ENCODE results near the gene UBR1.
"Not testable (repeated sequence)": the region's sequence is repeated elsewhere in the genome, so short reads cannot be mapped to it uniquely, and the experiment has no call there.

The UBR1 gene

GRCh38 chr15:43067717-43068461, 37.9 kb downstream of the UBR1 start:
- in situ Hi-C loops (cut with MboI; ENCODE audit: low sequenced_read_pairs): no loop called here

GRCh38 chr15:43056696-43057095, 49.1 kb downstream of the UBR1 start:
- in situ Hi-C loops (cut with MboI; ENCODE audit: low sequenced_read_pairs): no loop called here

- in situ Hi-C loops (cut with MboI; ENCODE audit: low sequenced_read_pairs): no loop called here
These were observed 53.0 kb downstream of the UBR1 start for GRCh38 chr15:43052860-43053259.

- in situ Hi-C loops (cut with MboI; ENCODE audit: low sequenced_read_pairs): no loop called here
These were observed 56.9 kb downstream of the UBR1 start for GRCh38 chr15:43048935-43049334.

GRCh38 chr15:43046484-43046883, 59.4 kb downstream of the UBR1 start:
- in situ Hi-C loops (cut with MboI; ENCODE audit: low sequenced_read_pairs): no loop called here

- in situ Hi-C loops (cut with MboI; ENCODE audit: low sequenced_read_pairs): no loop called here
These were observed 63.0 kb downstream of the UBR1 start for GRCh38 chr15:43042885-43043284.

- in situ Hi-C loops (cut with MboI; ENCODE audit: low sequenced_read_pairs): not testable (repeated sequence)
These were observed 64.8 kb downstream of the UBR1 start for GRCh38 chr15:43041085-43041484.

- in situ Hi-C loops (cut with MboI; ENCODE audit: low sequenced_read_pairs): not testable (repeated sequence)
These were observed 70.6 kb downstream of the UBR1 start for GRCh38 chr15:43035240-43035639.

GRCh38 chr15:43029476-43029875, 76.4 kb downstream of the UBR1 start:
- in situ Hi-C loops (cut with MboI; ENCODE audit: low sequenced_read_pairs): no loop called here

- in situ Hi-C loops (cut with MboI; ENCODE audit: low sequenced_read_pairs): no loop called here
These were observed 80.7 kb downstream of the UBR1 start for GRCh38 chr15:43025150-43025549.

- in situ Hi-C loops (cut with MboI; ENCODE audit: low sequenced_read_pairs): not testable (repeated sequence)
These were observed 91.2 kb downstream of the UBR1 start for GRCh38 chr15:43014671-43015070.

GRCh38 chr15:43009206-43009605, 96.6 kb downstream of the UBR1 start:
- in situ Hi-C loops (cut with MboI; ENCODE audit: low sequenced_read_pairs): no loop called here

GRCh38 chr15:43008150-43008549, 97.7 kb downstream of the UBR1 start:
- in situ Hi-C loops (cut with MboI; ENCODE audit: low sequenced_read_pairs): no loop called here

- in situ Hi-C loops (cut with MboI; ENCODE audit: low sequenced_read_pairs): no loop called here
These were observed 98.3 kb downstream of the UBR1 start for GRCh38 chr15:43007551-43007950.

GRCh38 chr15:43006991-43007390, 98.8 kb downstream of the UBR1 start:
- in situ Hi-C loops (cut with MboI; ENCODE audit: low sequenced_read_pairs): no loop called here

- in situ Hi-C loops (cut with MboI; ENCODE audit: low sequenced_read_pairs): not testable (repeated sequence)
These were observed 100.8 kb downstream of the UBR1 start for GRCh38 chr15:43004886-43005595.

- in situ Hi-C loops (cut with MboI; ENCODE audit: low sequenced_read_pairs): no loop called here
These were observed 106.5 kb downstream of the UBR1 start for GRCh38 chr15:42999201-42999779.

GRCh38 chr15:42996871-42997270, 109.0 kb downstream of the UBR1 start:
- in situ Hi-C loops (cut with MboI; ENCODE audit: low sequenced_read_pairs): no loop called here

- in situ Hi-C loops (cut with MboI; ENCODE audit: low sequenced_read_pairs): no loop called here
These were observed 111.3 kb downstream of the UBR1 start for GRCh38 chr15:42994546-42994945.

GRCh38 chr15:42992626-42993025, 113.2 kb downstream of the UBR1 start:
- in situ Hi-C loops (cut with MboI; ENCODE audit: low sequenced_read_pairs): no loop called here

GRCh38 chr15:42986693-42987342, 119.0 kb downstream of the UBR1 start:
- in situ Hi-C loops (cut with MboI; ENCODE audit: low sequenced_read_pairs): no loop called here
